Loucy (cell line): ENCODE data around the gene BCORL1.
A peak's percentile ranks its signal among the peaks of the same experiment; 100 is the strongest.

ENCODE experiments used
- H2AFZ ChIP-seq: fragments of 200-600 bp; sonication (generic); 2 replicates; pipeline ENCODE4 v1.6.0; 2016; ENCODE audit warnings: antibody characterized with exemption, mild to moderate bottlenecking, low read length, moderate library complexity
- H3F3A ChIP-seq: fragments of 200-600 bp; 2 replicates; pipeline ENCODE4 v1.6.0; 2016; ENCODE audit warnings: antibody characterized with exemption, low read depth, mild to moderate bottlenecking
- H3K27me3 ChIP-seq: fragments of 200-600 bp; sonication (generic); 2 replicates; pipeline ENCODE4 v1.6.1; 2014; ENCODE audit warnings: low read length, mild to moderate bottlenecking; ENCODE audit not compliant: insufficient read depth, poor library complexity, severe bottlenecking
- H3K36me3 ChIP-seq: fragments of 200-600 bp; sonication (generic); 2 replicates; pipeline ENCODE4 v1.6.1; 2016; ENCODE audit warnings: low read length; ENCODE audit not compliant: insufficient read depth
- H3K4me1 ChIP-seq: fragments of 200-600 bp; sonication (generic); 2 replicates; pipeline ENCODE4 v1.5.1; 2014; ENCODE audit warnings: low read length, mild to moderate bottlenecking; ENCODE audit not compliant: insufficient read depth, poor library complexity, severe bottlenecking
- H3K4me2 ChIP-seq: fragments of 200-600 bp; sonication (generic); 2 replicates; pipeline ENCODE4 v1.6.0; 2014; ENCODE audit warnings: antibody characterized with exemption, low read length, low read depth, mild to moderate bottlenecking; ENCODE audit not compliant: poor library complexity, severe bottlenecking
- H3K4me3 ChIP-seq: fragments of 200-600 bp; sonication (generic); 2 replicates; pipeline ENCODE4 v1.5.1; 2014; ENCODE audit warnings: low read length, mild to moderate bottlenecking, mixed read lengths; ENCODE audit not compliant: poor library complexity, severe bottlenecking
- H3K79me2 ChIP-seq: fragments of 200-600 bp; sonication (generic); 2 replicates; pipeline ENCODE4 v1.6.1; 2014; ENCODE audit warnings: low read length; ENCODE audit not compliant: insufficient read depth
- H3K9ac ChIP-seq: fragments of 200-600 bp; sonication (generic); 2 replicates; pipeline ENCODE4 v1.6.0; 2014; ENCODE audit warnings: mild to moderate bottlenecking, low read depth, low read length, moderate library complexity; ENCODE audit not compliant: poor library complexity, severe bottlenecking
- H3K9me2 ChIP-seq: fragments of 200-600 bp; sonication (generic); replicated peaks from 2 replicates; pipeline ENCODE4 v1.6.1; 2016; ENCODE audit warnings: low read depth, low read length, mixed read lengths
- H3K9me3 ChIP-seq: fragments of 200-600 bp; sonication (generic); 2 replicates; pipeline ENCODE4 v1.6.1; 2014; ENCODE audit warnings: mild to moderate bottlenecking, antibody characterized with exemption, low read length, low read depth; ENCODE audit not compliant: insufficient read depth
- H4K20me1 ChIP-seq: fragments of 200-600 bp; sonication (generic); 2 replicates; pipeline ENCODE4 v1.6.0; 2014; ENCODE audit warnings: antibody characterized with exemption, low read length, mild to moderate bottlenecking; ENCODE audit not compliant: insufficient read depth, poor library complexity, severe bottlenecking
- CTCF ChIP-seq: fragments of 200-600 bp; sonication (generic); conservative IDR thresholded peaks from 2 replicates; pipeline ENCODE4 v1.5.1; 2014; ENCODE audit warnings: mild to moderate bottlenecking, antibody characterized with exemption, low read length
- EZH2phosphoT487 ChIP-seq: fragments of 200-600 bp; IDR thresholded peaks from 2 replicates; pipeline ENCODE4 v1.6.1; 2018; ENCODE audit warnings: antibody characterized with exemption, mild to moderate bottlenecking, moderate library complexity, borderline replicate concordance

Gene BCORL1

GRCh38 chrX:129984111-129984958 is 1.9 kb downstream of the BCORL1 start:
- Histone ChIP-seq H3K9me3 (no peaks in the 10 kb centered on the region), H3K79me2 (peaks cover 49% of the 10 kb centered on the region), H3K4me3 (peak overlapping the region; percentile 79), H4K20me1 (peaks cover 36% of the 10 kb centered on the region), H3K36me3 (no peaks in the 10 kb centered on the region), H3F3A (no peaks in the 10 kb centered on the region), H3K9me2 (no peaks in the 10 kb centered on the region), H3K4me2 (peak overlapping the region; percentile 96), H3K4me1 (peaks cover 7% of the 10 kb centered on the region), H2AFZ (no peak overlapping the region), H3K27me3 (no peaks in the 10 kb centered on the region), H3K9ac (peak overlapping the region; percentile 68)
- TF ChIP-seq EZH2phosphoT487: no peak
- no peak for TF ChIP-seq CTCF

GRCh38 chrX:129987871-129988270 is 5.4 kb downstream of the BCORL1 start:
- H4K20me1 ChIP-seq: peaks cover 37% of the 10 kb centered on the region
- peaks cover 6% of the 10 kb centered on the region for H3K4me1 ChIP-seq
- no peaks in the 10 kb centered on the region for H3F3A ChIP-seq
- no peaks in the 10 kb centered on the region for H3K9me2 ChIP-seq
- no peaks in the 10 kb centered on the region for H3K9me3 ChIP-seq
- no peak overlapping the region for H3K4me3 ChIP-seq
- peak overlapping the region; percentile 96 for H3K4me2 ChIP-seq
- no peak for TF ChIP-seq EZH2phosphoT487
- no peak for TF ChIP-seq CTCF
- H3K79me2 ChIP-seq: peaks cover 69% of the 10 kb centered on the region
- H3K36me3 ChIP-seq: no peaks in the 10 kb centered on the region
- no peak overlapping the region for H2AFZ ChIP-seq
- H3K27me3 ChIP-seq: no peaks in the 10 kb centered on the region
- H3K9ac ChIP-seq: no peak overlapping the region

DNA sequence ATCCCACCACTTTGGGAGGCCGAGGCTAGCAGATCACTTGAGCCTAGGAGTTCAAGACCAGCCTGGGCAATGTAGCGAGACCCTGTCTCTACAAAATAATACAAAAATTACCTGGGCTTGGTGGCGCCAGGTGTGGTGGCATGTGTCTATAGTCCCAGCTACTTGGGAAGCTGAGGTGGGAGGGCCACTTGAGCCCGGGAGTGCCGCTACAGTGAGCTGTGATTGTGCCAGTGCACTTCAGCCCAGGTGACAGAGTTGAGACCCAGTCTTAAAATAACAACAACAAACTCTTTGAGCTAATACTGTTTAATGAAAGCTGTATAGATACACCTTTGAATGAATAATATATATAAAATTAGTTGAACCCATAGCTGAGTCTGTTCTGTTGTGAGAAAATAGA is 9.7 kb downstream of the BCORL1 start:
- TF ChIP-seq EZH2phosphoT487 (no peak), CTCF (no peak)

More for the DNA sequence above, 9.7 kb downstream of the BCORL1 start:
- Histone ChIP-seq H3K9me2 (no peaks in the 10 kb centered on the region), H3K4me2 (no peak overlapping the region), H3K4me3 (no peak overlapping the region), H3K9ac (no peak overlapping the region), H3K79me2 (peaks cover 75% of the 10 kb centered on the region), H3K27me3 (no peaks in the 10 kb centered on the region), H3K9me3 (no peaks in the 10 kb centered on the region), H3K36me3 (peaks cover 4% of the 10 kb centered on the region; the same call in 1 of the 2 replicates), H4K20me1 (peaks cover 28% of the 10 kb centered on the region), H3F3A (no peaks in the 10 kb centered on the region), H3K4me1 (peaks cover 4% of the 10 kb centered on the region), H2AFZ (no peak overlapping the region)
